Osteoblast (primary cell): Measurements from ENCODE around the gene GRID1. TPM values are rescaled to one million over a fixed set of nuclear protein-coding genes. Genes with fewer than 3 reads are reported as not detected.

Experiments used
- DNase-seq: peaks from one replicate; pipeline ENCODE4 v3.0.0; 2011; ENCODE audit warnings: low spot score, mixed read lengths; ENCODE audit not compliant: insufficient read length; ENCODE audit errors: missing footprints
- H2AFZ ChIP-seq: 2 replicates; pipeline ENCODE4 v1.6.0; 2011; ENCODE audit warnings: mild to moderate bottlenecking, low read length
- H3K27ac ChIP-seq: 2 replicates; pipeline ENCODE4 v1.5.1; 2011; ENCODE audit warnings: mild to moderate bottlenecking, low read depth, low read length, moderate library complexity
- H3K27me3 ChIP-seq: 2 replicates; pipeline ENCODE4 v1.6.0; 2012; ENCODE audit warnings: mild to moderate bottlenecking, control low read depth, inconsistent platforms, low read length, moderate library complexity; ENCODE audit not compliant: insufficient read depth
- H3K36me3 ChIP-seq: 2 replicates; pipeline ENCODE4 v1.5.1; 2011; ENCODE audit warnings: mild to moderate bottlenecking, low read length, control low read depth, moderate library complexity; ENCODE audit not compliant: insufficient read depth
- H3K4me1 ChIP-seq: 2 replicates; pipeline ENCODE4 v1.5.1; 2011; ENCODE audit warnings: mild to moderate bottlenecking, low read length, control low read depth, moderate library complexity; ENCODE audit not compliant: insufficient read depth
- H3K4me2 ChIP-seq: 2 replicates; pipeline ENCODE4 v1.6.0; 2011; ENCODE audit warnings: mild to moderate bottlenecking, low read length; ENCODE audit not compliant: insufficient read depth
- H3K4me3 ChIP-seq: fragments of 200-600 bp; sonication (generic); 3 replicates; pipeline ENCODE4 v1.5.1; 2012; ENCODE audit warnings: mild to moderate bottlenecking, low read length, inconsistent platforms; ENCODE audit not compliant: insufficient read depth
- H3K79me2 ChIP-seq: 2 replicates; pipeline ENCODE4 v1.6.0; 2012; ENCODE audit warnings: mild to moderate bottlenecking, low read length, control low read depth, inconsistent platforms; ENCODE audit not compliant: insufficient read depth
- H3K9me3 ChIP-seq: 2 replicates; pipeline ENCODE4 v1.5.1; 2011; ENCODE audit warnings: low read depth, low read length, control low read depth
- H4K20me1 ChIP-seq: 2 replicates; pipeline ENCODE4 v1.6.0; 2012; ENCODE audit warnings: mild to moderate bottlenecking, low read length, control low read depth; ENCODE audit not compliant: insufficient read depth
- total RNA-seq: library from RNA; depleted of rRNA; stranded (reverse); fragments of >200 nt; gene quantifications from 2 replicates; pipeline ENCODE4 v1.2.3, GENCODE V29; 2012
- TF ChIP-seq, protein P1 (sequence below): IDR thresholded peaks from 2 replicates; pipeline ENCODE4 v1.5.1; 2011; ENCODE audit warnings: mild to moderate bottlenecking, low read depth, low read length, moderate library complexity; ENCODE audit errors: extremely low read depth

Gene GRID1
- total RNA-seq, 1 donor, result not detected

- H3K27me3 ChIP-seq, result no peaks in the 10 kb centered on the region
- no peak overlapping the region for H3K4me2 ChIP-seq
- peak; percentile 50 for DNase-seq
- H3K9me3 ChIP-seq, result no peaks in the 10 kb centered on the region
- H3K36me3 ChIP-seq, result no peaks in the 10 kb centered on the region
- H3K79me2 ChIP-seq, result no peaks in the 10 kb centered on the region
- H3K4me1 ChIP-seq, result no peaks in the 10 kb centered on the region
- H4K20me1 ChIP-seq, result no peaks in the 10 kb centered on the region
- H3K4me3 ChIP-seq, result no peak overlapping the region
- no peak overlapping the region for H2AFZ ChIP-seq
- TF ChIP-seq, protein P1, sequence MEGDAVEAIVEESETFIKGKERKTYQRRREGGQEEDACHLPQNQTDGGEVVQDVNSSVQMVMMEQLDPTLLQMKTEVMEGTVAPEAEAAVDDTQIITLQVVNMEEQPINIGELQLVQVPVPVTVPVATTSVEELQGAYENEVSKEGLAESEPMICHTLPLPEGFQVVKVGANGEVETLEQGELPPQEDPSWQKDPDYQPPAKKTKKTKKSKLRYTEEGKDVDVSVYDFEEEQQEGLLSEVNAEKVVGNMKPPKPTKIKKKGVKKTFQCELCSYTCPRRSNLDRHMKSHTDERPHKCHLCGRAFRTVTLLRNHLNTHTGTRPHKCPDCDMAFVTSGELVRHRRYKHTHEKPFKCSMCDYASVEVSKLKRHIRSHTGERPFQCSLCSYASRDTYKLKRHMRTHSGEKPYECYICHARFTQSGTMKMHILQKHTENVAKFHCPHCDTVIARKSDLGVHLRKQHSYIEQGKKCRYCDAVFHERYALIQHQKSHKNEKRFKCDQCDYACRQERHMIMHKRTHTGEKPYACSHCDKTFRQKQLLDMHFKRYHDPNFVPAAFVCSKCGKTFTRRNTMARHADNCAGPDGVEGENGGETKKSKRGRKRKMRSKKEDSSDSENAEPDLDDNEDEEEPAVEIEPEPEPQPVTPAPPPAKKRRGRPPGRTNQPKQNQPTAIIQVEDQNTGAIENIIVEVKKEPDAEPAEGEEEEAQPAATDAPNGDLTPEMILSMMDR, result no peak
- no peak overlapping the region for H3K27ac ChIP-seq
Observed at GRCh38 chr10:86339226-86339865, 27.2 kb downstream of the GRID1 start.

DNA sequence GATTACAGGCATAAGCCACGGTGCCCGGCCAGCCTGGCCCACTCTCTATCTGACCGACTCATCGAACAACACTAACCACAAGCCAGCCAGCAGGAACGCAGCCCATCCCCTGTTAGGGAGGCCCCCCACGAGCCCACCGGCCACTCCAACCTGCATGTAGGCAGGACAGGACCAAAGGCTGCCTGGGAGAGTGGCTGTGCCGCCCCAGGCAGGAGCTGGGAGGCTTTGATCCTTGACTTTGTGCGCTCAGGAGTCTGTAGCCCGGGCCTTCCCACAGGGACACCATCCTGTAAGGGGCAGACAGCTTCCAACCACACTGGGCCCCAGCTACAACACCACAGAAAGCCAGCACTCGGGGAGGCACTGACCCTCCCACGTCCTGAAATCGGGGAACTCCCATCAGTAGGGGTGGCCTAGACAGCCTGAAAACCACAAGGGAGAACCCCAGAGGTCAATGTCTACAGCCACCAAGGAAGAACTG, 29.4 kb downstream of the GRID1 start:
- H3K4me2 ChIP-seq, result no peak overlapping the region
- no peaks in the 10 kb centered on the region for H3K4me1 ChIP-seq
- H3K79me2 ChIP-seq, result no peaks in the 10 kb centered on the region
- H2AFZ ChIP-seq, result no peak overlapping the region
- H3K4me3 ChIP-seq, result no peak overlapping the region
- H3K36me3 ChIP-seq, result no peaks in the 10 kb centered on the region
- H3K27ac ChIP-seq, result no peak overlapping the region
- no peaks in the 10 kb centered on the region for H3K9me3 ChIP-seq
- peak; percentile 53 for DNase-seq
- TF ChIP-seq, protein P1, result no peak
- no peaks in the 10 kb centered on the region for H3K27me3 ChIP-seq
- no peaks in the 10 kb centered on the region for H4K20me1 ChIP-seq

- Histone ChIP-seq H3K27me3 (no peaks in the 10 kb centered on the region), H4K20me1 (no peaks in the 10 kb centered on the region), H3K4me1 (no peaks in the 10 kb centered on the region)
Observed at GRCh38 chr10:86336341-86336740, 30.3 kb downstream of the GRID1 start.

DNA sequence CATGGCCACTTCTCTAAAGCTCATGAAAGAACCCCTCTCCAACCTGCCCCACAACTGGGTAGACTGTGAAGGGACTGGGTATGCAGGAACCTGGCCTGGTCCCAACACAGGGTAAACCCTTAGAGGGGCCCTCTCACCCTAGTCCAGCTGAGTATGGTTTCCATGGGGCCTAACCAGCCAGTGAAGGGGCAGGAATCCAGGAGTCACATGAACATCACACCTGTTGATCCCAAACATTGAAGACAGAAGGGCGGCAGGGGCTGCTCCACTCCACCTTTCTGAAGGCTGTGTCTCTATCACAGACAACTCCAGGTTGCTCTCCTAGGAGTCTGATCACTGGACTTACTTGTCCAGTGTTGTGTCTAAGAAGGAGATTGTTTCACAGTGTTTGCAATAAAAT, 30.8 kb downstream of the GRID1 start:
- Histone ChIP-seq H3K79me2 (no peaks in the 10 kb centered on the region), H3K4me1 (no peaks in the 10 kb centered on the region), H3K9me3 (no peaks in the 10 kb centered on the region), H2AFZ (no peak overlapping the region), H3K4me3 (no peak overlapping the region), H3K27ac (no peak overlapping the region), H3K27me3 (no peaks in the 10 kb centered on the region), H3K36me3 (no peaks in the 10 kb centered on the region), H3K4me2 (no peak overlapping the region), H4K20me1 (no peaks in the 10 kb centered on the region)
- peak; percentile 51 for DNase-seq
- TF ChIP-seq, protein P1, result no peak

More at GRCh38 chr10:86336341-86336740, 30.3 kb downstream of the GRID1 start:
- Histone ChIP-seq H3K9me3 (no peaks in the 10 kb centered on the region), H3K4me3 (no peak overlapping the region), H2AFZ (no peak overlapping the region), H3K27ac (no peak overlapping the region), H3K36me3 (no peaks in the 10 kb centered on the region), H3K79me2 (no peaks in the 10 kb centered on the region), H3K4me2 (no peak overlapping the region)
- DNase-seq, result peak; percentile 44
- TF ChIP-seq, protein P1, result no peak
